Right hindlimb (tissue), 1 donor: Measurements from ENCODE around the gene ZBTB12.

Source experiments
- DNase-seq: peaks from one replicate; pipeline ENCODE4 v3.0.0-alpha.2; 2018

Gene ZBTB12

DNA sequence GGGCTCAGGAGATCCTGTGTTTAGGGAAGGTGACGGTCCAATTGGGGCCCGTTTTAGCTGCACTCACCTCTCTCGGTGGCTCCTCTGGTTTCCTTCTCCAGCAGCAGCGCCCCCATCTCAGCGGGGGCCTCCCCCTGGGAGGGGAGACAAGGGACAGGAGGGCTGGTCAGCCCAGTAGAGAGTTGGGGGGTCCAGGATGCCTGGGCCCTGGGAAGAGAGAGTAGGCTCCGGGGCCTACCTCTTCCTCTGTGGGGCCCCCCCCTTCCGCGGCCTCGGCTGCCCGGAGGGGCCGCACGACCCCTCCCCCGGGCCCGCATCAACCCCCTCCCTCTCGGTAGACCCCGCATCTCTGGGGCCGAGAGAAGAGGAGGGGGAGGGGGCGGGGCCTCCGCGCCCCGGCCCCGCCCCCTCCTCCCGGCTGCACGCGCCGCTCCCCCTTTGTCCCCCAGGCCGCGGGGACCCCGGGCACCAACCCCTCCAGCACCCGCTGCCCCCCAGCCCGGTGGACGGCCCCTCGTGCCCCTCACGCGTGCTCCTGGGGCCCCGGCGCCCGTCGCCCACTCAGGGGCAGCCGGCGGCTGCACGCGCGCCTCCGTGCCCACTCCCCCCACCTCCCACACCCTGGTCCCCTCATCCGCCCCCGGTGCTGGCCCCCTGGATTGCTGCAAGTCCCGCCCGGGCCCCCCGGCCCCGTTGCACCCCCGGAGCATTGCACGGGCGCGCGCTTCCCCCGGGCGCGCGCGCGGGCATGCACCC, 4.9 kb downstream of the ZBTB12 start:
- DNase-seq = no peak

DNA sequence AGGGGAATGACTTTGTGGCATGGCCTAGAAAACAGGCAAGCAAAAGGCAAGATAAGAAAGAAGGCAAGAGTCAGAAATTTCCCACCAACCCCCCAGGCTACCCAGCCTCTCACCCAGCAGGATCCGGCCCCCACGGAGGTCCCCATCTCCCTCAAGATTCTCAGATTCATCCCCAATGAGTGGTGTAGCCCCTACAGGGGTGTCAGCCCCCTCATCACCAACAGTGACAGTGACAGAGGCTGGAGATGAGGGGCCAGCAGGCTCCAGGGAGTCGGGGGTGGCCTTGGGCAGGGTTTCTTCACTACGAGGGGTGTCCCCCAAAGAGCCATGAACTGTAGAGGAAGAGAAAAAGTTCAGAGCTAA, 5.4 kb downstream of the ZBTB12 start:
- DNase-seq = no peak

GRCh38 chr6:31892821-31893220, 9.1 kb downstream of the ZBTB12 start:
- DNase-seq = no peak

GRCh38 chr6:31889331-31889972, 12.4 kb downstream of the ZBTB12 start:
- DNase-seq = no peak

- DNase-seq = no peak
Measured at GRCh38 chr6:31888276-31889258, 13.3 kb downstream of the ZBTB12 start.

DNA sequence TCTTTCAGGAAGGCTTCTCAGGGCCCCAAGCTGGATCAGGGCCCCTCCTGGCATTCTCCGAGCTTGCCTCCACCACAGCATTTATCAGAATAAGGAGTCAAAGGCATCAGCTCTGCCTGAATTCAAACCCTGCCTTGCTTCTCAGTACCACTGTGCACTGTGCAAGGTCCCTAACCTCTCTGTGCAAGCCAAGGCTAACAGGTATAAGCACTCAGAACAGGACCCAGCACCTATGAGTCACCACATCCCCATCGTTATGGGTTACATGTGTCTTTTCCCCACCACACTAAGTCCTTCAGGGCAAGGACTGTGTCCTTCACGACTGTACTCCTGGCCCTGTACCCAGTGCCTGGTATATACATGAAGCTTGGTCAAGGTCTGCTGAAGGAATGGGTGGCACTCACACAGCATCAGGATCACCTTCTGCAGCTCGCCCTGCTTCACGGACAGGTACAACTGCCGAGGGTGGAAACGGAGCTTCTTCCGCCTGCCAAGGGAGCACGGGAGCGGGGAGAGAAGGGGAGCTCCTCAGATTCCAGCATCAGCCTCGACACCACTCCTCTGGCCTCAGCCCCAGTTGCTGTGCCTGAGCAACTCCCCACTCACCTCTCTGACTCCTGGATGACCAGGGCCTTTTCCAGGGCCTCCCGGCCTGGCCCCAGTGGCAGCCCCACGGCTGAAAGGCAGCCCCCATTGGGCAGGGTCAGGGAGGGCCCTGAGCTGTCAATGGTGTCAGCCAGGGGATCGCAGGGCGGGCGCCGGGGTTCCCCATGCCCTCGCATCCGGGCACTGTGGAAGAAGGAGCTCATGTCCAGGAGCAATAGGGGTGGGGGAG, 14.5 kb downstream of the ZBTB12 start:
- DNase-seq = no peak

DNA sequence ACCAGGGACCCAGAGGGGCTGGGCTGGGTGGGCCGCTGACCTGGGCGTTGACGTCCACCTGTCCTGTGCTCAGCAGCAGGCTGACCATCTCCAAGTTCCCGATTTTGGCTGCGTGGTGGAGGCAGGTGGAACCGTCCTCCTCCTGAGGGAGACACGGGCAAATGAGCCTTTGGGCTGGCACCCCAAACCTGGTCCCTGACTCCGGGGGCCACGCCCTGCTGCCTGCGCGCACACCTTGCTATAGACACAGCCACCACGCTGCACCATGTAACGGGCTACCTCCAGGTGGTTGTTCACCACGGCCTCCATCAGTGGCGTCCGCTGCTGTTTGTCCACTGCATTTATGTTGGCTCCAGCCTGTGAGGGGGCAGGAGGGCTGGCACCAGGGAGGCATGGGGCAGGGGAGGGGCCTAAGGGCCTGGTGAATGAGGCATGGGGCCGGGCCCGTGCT, 15.3 kb downstream of the ZBTB12 start:
- DNase-seq = no peak

DNA sequence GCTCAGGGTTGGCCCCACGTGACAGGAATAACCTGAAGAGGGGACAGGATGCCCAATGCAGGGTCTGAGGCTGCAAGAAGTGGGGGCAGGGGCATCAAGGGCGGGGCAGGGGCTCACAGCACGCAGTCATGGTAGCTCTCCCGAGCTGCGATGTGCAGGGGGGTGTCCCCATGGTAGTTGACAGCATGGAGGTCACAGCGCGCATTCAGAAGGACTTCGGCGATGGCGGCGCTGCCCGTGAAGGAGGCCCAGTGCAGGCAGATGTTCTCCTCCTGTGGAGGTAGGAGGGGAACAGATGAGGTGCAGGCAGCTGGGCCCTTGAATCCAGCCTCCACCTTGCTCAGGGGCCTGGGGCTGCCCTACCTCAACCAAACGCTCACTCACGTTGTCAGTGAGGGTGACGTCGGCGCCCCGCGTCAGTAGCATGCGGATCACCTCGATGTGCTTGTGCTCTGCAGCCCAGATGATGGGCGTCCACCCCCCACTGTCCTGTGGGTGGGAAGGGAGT, 17.3 kb downstream of the ZBTB12 start:
- DNase-seq = no peak

DNA sequence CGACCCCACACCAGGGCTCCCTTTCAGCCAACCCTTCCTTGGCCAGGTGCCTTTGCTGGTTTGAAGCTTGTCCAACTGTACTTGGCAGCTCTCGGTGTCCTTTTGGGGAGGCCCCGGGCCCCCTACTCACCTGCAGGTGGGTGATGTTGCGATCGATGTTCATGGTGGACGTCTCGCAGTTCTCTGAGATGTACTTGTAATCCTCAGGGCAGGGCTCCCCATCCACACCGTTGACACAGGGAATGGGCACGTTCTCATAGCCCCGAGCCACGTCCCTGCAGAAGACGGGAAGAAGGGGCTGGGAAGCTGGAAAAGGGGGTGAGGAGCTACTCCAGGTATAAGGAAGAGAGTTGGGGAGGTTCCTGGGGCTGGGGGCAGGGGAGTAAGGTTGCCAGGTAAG, 18.2 kb downstream of the ZBTB12 start:
- DNase-seq = no peak

DNA sequence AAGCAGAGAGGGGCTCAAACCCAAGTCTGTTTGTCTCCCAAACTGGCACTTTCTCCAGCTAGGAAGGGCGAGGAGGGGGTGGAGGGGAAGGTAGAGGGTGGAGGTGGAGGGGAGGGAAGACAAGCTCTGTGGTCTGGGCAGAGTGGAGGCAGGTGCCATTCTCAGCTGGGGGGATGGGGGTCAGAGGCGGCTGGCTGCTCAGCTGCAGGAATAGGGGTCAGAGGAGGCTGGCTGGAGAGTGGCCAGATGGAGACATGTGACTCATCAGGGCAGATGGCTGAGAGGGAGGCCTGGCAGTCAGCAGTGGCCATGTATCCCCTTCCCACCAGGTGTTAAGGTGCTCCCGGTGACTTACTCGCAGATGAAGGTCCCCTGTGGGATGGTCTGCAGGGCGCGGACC, 19.5 kb downstream of the ZBTB12 start:
- DNase-seq = no peak

GRCh38 chr6:31881136-31881859, 20.6 kb downstream of the ZBTB12 start:
- DNase-seq = no peak

GRCh38 chr6:31880616-31881015, 21.3 kb downstream of the ZBTB12 start:
- no peak for DNase-seq

DNA sequence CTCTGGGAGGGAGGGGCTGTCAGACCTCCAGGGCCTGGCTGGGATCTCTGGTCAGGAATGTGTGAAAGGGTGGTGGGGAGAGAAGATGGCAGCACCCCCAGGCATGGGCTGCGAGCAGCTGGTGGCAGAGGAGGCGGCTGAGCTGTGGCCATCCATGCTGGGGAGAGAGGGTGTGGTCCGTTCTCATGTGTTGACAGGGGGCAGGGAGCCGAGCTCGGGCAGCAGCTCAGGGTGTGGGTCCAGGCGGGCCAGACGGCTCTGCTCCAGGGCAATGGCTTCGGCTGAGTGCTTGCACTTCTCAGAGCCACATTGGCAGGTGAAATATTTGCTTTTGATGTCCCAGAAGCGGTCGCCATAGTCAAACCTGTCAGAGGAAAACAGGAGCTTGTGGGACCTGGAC, 22.0 kb downstream of the ZBTB12 start:
- no peak for DNase-seq

DNA sequence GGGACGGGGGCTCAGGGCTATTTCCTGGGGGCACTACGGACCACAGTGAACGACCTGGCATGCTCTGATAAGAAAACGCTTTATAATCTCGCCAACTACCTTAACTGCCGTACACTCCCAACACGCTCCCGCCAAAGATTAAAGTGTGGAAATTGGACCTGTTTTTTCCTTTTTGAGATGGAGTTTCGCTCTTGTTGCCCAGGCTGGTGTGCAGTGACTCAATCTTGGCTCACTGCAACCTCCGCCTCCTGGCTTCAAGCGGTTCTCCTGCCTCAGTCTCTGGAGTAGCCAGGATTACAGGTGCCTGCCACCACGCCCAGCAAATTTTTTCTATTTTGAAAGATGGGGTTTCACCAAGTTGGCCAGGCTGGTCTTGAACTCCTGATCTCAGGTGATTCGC, 22.7 kb downstream of the ZBTB12 start:
- no peak for DNase-seq

DNA sequence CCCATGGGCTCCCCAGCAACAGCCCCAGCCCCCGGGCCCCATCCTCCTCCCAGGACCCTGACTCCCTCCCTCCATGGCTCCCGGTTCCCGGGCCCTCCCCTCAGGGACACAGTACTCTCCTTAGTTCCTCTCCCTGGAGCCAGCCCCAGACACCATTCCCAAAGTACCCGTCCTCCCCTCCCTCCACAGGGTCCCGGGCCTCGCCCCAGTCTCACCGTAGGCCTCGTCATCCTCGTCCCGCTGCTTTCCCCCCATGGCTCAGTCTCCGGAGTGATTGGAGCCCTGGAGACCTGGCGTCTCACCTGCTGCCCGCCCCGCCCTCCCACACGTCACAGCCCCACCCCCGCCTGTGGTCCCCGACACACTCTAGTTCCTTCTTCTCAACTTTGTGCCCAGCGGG, 23.2 kb downstream of the ZBTB12 start, which contains the start of gene SLC44A4:
Gene SLC44A4 (minus strand): TSS at position 272 of the 400 bp plus-strand sequence. CDS start 17 bp downstream, at position 255.
- DNase-seq = no peak

DNA sequence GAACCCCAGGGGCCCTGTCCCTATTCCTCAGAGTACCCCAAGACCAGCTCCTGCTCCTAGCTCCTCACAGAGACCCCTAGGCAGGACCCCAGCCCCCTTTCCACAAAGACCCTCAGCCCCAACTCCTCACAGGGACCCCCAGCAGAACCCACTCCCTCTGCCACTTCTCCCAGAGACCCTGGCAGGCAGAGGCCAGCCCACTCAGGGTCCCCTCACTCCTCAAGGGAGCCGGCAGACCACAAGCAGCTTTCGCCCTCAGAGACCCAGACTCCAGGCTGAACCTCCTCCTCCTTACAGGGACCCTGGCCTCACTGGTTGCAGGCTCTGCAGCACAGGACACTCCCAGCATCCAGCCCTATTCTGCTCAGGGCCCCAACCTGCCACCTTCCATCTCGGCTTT, 23.7 kb downstream of the ZBTB12 start:
- no peak for DNase-seq

DNA sequence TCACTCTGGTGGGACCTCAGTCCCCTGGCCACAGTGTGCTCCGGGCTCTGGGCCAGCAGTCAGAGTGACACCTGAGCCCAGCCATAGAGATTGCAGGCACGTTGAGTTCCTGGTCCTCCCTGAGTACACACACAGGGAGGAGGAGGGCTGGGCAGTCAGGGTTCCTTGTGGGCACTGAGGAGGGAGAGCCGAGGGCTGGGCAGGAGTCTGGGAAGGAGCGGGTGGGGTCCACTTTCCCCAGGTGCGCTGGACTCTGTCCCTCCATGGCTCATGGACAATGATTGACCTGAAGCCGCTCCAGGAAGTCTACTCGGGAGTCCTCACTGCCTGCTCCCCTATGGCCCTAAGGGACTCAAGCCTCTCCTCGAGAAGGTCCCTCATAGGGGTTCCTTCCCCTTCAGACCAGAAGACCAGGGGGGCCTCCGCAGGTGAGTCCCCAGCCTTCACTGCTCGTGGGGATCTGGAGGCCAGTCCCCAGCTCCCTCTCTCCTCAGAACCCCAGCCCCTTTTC, 24.2 kb downstream of the ZBTB12 start:
- no peak for DNase-seq

- DNase-seq = no peak
Measured at GRCh38 chr6:31877125-31877650, 24.7 kb downstream of the ZBTB12 start.

- DNase-seq = no peak
Measured at GRCh38 chr6:31876357-31876756, 25.5 kb downstream of the ZBTB12 start.

DNA sequence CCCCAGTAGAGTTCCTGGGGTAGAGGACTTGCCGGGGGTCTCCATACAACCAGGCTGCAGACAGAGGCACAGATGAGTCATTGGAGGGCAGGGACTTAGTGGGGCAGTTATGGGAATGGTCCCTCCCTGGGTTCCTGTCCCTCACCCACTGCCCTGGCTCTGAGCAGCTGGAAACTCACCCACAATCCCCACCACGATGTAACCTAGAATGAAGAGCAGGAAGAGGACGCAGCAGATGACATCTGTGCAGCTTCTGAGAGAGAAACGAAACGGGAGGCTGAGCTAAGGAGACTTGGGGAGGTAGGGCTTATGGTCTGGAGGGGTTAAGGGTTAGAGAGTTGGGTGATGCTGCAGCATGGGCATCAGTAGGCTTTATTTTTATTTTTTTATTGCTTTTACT, 26.0 kb downstream of the ZBTB12 start:
- no peak for DNase-seq
